Panc1 (cell line): ENCODE results near the gene RYR3. TPM values are rescaled to one million over a fixed set of nuclear protein-coding genes. Genes with fewer than 3 reads are reported as not detected.
A peak's percentile ranks its signal among the peaks of the same experiment; 100 is the strongest.

Experiments
- ATAC-seq: fragments of 200-7000 bp; cut with Tn5 transposase; 2 replicates; pipeline ENCODE4 v1.9.1; 2020; ENCODE audit warnings: mild to moderate bottlenecking, moderate library complexity
- BruUV-seq: library from RNA; stranded (reverse); fragments of 400-500 nt; replicated peaks from 2 replicates; lab custom pipeline; 2021; lab: Mats Ljungman, UMichigan
- CTCF ChIA-PET: fragments of 300-600 bp; sonication (Branson Sonifier 250); formaldehyde crosslinking; loops from one replicate; lab custom pipeline; 2022; ENCODE audit warnings: antibody characterized with exemption; lab: Charles Lee
- POLR2A ChIA-PET: fragments of 300-600 bp; sonication (Branson Sonifier 250); formaldehyde crosslinking; loops from one replicate; lab custom pipeline; 2022; ENCODE audit warnings: antibody characterized with exemption; lab: Charles Lee
- DNase-seq: peaks from one replicate; pipeline ENCODE4 v3.0.0-alpha.2; 2010; ENCODE audit warnings: low read depth, low spot score
- H3K27ac ChIP-seq: 2 replicates; pipeline ENCODE4 v1.5.1; 2011; ENCODE audit warnings: mild to moderate bottlenecking, low read length, inconsistent platforms
- H3K27me3 ChIP-seq: fragments of 200-500 bp; sonication (Bioruptor generic); 2 replicates; pipeline ENCODE4 v1.6.0; 2014; ENCODE audit warnings: low read length, inconsistent platforms; ENCODE audit not compliant: control insufficient read depth, insufficient read depth
- H3K36me3 ChIP-seq: fragments of 200-500 bp; sonication (Bioruptor generic); 2 replicates; pipeline ENCODE4 v1.5.1; 2014; ENCODE audit warnings: inconsistent platforms, mild to moderate bottlenecking, low read length, moderate library complexity; ENCODE audit not compliant: control insufficient read depth, insufficient read depth
- H3K4me1 ChIP-seq: 2 replicates; pipeline ENCODE4 v1.5.1; 2011; ENCODE audit warnings: inconsistent platforms, mild to moderate bottlenecking, low read length, moderate library complexity; ENCODE audit not compliant: control insufficient read depth, insufficient read depth
- H3K4me3 ChIP-seq, 2 experiments: 2 replicates each; pipeline ENCODE4 v1.5.1; 2011 to 2012; ENCODE audit warnings: low read depth in 2 of 2, low read length in 2 of 2, mild to moderate bottlenecking in 2 of 2, inconsistent platforms in 1 of 2, moderate library complexity in 1 of 2
- H3K9me3 ChIP-seq: fragments of 200-500 bp; sonication (Bioruptor generic); 2 replicates; pipeline ENCODE4 v1.5.1; 2014; ENCODE audit warnings: low read depth, mild to moderate bottlenecking, inconsistent platforms, low read length, moderate library complexity; ENCODE audit not compliant: control insufficient read depth, insufficient read depth
- CTCF ChIP-seq: fragments of 450-650 bp; IDR thresholded peaks from 2 replicates; pipeline ENCODE4 v1.5.1; 2017; ENCODE audit warnings: mild to moderate bottlenecking
- POLR2AphosphoS5 ChIP-seq: IDR thresholded peaks from 2 replicates; pipeline ENCODE4 v1.6.1; 2012; ENCODE audit warnings: mild to moderate bottlenecking, low read depth, low read length, moderate library complexity
- REST ChIP-seq, 2 experiments: IDR thresholded peaks; 2 replicates each; pipeline ENCODE4 v1.6.1; 2011 to 2012; ENCODE audit warnings: low read depth in 2 of 2, control low read depth in 1 of 2, low read length in 1 of 2, mild to moderate bottlenecking in 1 of 2, moderate library complexity in 1 of 2; ENCODE audit not compliant: insufficient read depth in 1 of 2
- SIN3A ChIP-seq: IDR thresholded peaks from 2 replicates; pipeline ENCODE4 v1.6.1; 2012; ENCODE audit warnings: low read depth, mild to moderate bottlenecking, low read length, moderate library complexity, borderline replicate concordance; ENCODE audit not compliant: insufficient read depth
- TCF7L2 ChIP-seq: IDR thresholded peaks from 2 replicates; pipeline ENCODE4 v1.6.1; 2011; ENCODE audit warnings: mild to moderate bottlenecking, low read depth, low read length, inconsistent platforms
- in situ Hi-C: cut with HindIII; loops from 2 replicates; pipeline ENCODE4 v1.10.0; 2016; ENCODE audit warnings: low sequenced_read_pairs, low pct_unique_long_range_greater_than_20kb
- intact Hi-C: fragments of 100-400 bp; cut with micrococcal nuclease; formaldehyde crosslinking; loops from one replicate; pipeline ENCODE4 v1.10.0; 2022; ENCODE audit not compliant: unreplicated experiment
- total RNA-seq: library from RNA; stranded (reverse); gene quantifications from one replicate; pipeline ENCODE4 v1.2.1, GENCODE V29; 2021; ENCODE audit not compliant: unreplicated experiment

The RYR3 gene
- total RNA-seq, 1 experiment from 2014 or later, result not detected

GRCh38 chr15:33608714-33609113, 297.9 kb downstream of the RYR3 start:
- Histone ChIP-seq H3K4me1 (no peaks in the 10 kb centered on the region), H3K27ac (no peak overlapping the region), H3K36me3 (no peaks in the 10 kb centered on the region), H3K9me3 (no peaks in the 10 kb centered on the region), H3K27me3 (peaks cover under 1% of the 10 kb centered on the region; the same call in 1 of the 2 replicates), H3K4me3 (no peak overlapping the region)
- ChIA-PET POLR2A (no interaction called here), CTCF (no interaction called here)
- BruUV-seq, result no TSS peak
- in situ Hi-C loops (no loop called here), intact Hi-C loops (no loop called here)
- TF ChIP-seq CTCF (peak; percentile 39), REST (IDR thresholded peaks at IDR 0.05; ENCODE audit: insufficient read depth in 1 of 2, low read depth in 2 of 2, low read length in 1 of 2) (no peak)
- ATAC-seq, result no peak
- no peak for DNase-seq

GRCh38 chr15:33612721-33613304, 302.0 kb downstream of the RYR3 start:
- no peak overlapping the region for H3K27ac ChIP-seq
- H3K27me3 ChIP-seq, result no peaks in the 10 kb centered on the region
- no peaks in the 10 kb centered on the region for H3K36me3 ChIP-seq
- H3K9me3 ChIP-seq, result no peaks in the 10 kb centered on the region
- ChIA-PET CTCF (no interaction called here), POLR2A (no interaction called here)
- H3K4me1 ChIP-seq, result no peaks in the 10 kb centered on the region
- no peak for DNase-seq
- no TSS peak for BruUV-seq
- intact Hi-C loops, result no loop called here
- H3K4me3 ChIP-seq, result no peak overlapping the region
- in situ Hi-C loops, result no loop called here
- no peak for TF ChIP-seq TCF7L2
- no peak for TF ChIP-seq POLR2AphosphoS5
- TF ChIP-seq SIN3A, result no peak
- TF ChIP-seq REST (IDR thresholded peaks at IDR 0.05; ENCODE audit: insufficient read depth in 1 of 2, low read depth in 2 of 2, low read length in 1 of 2), result no peak
- TF ChIP-seq CTCF, result no peak
- no peak for ATAC-seq
